ENCODE results near the gene PPP2CA. TPM values are rescaled to one million over a fixed set of nuclear protein-coding genes. Genes with fewer than 3 reads are reported as not detected.

Gene PPP2CA
- total and polyA plus RNA-seq, 10 of the 15 experiments (the other 5 are each of a cell fraction or from before 2014, with no cell fraction given) = 18.6 to 385 (median 134) TPM

DNA sequence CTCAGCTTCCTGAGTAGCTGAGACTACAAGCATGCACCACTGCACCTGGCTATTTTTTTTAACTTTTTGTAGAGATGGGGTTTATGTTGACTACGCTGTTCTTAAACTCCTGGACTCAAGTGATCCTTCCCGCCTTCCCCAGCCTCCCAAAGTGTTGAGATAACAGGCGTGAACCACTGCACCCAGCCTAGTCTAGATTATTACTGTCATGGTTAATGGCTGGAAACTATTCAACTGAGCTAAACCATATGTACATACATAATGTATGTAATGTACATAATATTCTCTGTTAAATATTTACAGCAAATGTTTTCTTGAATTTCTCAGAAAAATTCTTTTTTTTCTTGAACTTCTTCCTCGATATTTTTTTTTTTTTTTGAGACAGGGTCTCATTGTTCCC, 21.3 kb downstream of the PPP2CA start (continued):
- TF ChIP-seq, protein P1, sequence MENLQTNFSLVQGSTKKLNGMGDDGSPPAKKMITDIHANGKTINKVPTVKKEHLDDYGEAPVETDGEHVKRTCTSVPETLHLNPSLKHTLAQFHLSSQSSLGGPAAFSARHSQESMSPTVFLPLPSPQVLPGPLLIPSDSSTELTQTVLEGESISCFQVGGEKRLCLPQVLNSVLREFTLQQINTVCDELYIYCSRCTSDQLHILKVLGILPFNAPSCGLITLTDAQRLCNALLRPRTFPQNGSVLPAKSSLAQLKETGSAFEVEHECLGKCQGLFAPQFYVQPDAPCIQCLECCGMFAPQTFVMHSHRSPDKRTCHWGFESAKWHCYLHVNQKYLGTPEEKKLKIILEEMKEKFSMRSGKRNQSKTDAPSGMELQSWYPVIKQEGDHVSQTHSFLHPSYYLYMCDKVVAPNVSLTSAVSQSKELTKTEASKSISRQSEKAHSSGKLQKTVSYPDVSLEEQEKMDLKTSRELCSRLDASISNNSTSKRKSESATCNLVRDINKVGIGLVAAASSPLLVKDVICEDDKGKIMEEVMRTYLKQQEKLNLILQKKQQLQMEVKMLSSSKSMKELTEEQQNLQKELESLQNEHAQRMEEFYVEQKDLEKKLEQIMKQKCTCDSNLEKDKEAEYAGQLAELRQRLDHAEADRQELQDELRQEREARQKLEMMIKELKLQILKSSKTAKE (IDR thresholded peaks at IDR 0.05; ENCODE audit: low read depth, poor library complexity, severe bottlenecking) = no peak

DNA sequence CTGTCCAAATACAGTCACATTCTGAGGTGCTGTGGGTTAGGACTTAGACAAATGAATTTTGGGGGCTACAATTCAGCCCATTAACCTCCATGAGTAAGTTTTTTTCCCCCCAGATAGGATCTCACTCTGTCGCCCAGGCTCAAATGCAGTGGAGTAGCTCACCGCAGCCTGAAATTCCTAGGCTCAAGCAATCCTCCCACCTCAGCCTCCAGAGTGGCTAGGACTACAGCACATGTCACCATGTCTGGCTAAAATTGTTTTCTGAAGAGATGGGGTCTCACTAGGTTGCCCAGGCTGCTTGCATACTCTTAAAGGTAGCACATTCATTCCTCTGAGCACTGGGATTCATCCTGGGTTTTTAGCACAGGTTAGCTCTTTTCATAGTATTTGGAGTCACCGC, 22.2 kb downstream of the PPP2CA start:
- RAD21 ChIA-PET (ENCODE audit: unreplicated experiment) = interaction anchor here (1.2 kb wide), 1 partner anchor 17 kb away, joined by 3 read pairs; no protein-coding TSS in a partner anchor
- WGBS (ENCODE audit: insufficient coverage, insufficient replicate concordance, low lambda C conversion rate, missing lambda C conversion rate) = 98% methylated on average over 3 of the region's 3 CpGs
- Histone ChIP-seq H3K4me2 (ENCODE audit: control insufficient read depth, insufficient read depth) (no peak overlapping the region), H3K27me3 (replicated peaks in 1 of 2; ENCODE audit: control insufficient read depth in 2 of 2, insufficient read depth in 2 of 2, low read length in 1 of 2) (no peaks in the 10 kb centered on the region), H3K4me1 (ENCODE audit: control insufficient read depth, insufficient read depth, low read length) (no peaks in the 10 kb centered on the region), H3K27ac (ENCODE audit: control insufficient read depth, insufficient read depth) (no peak overlapping the region), H4K20me1 (ENCODE audit: control insufficient read depth, insufficient read depth) (peaks cover 7% of the 10 kb centered on the region; the same call in 1 of the 2 replicates), H3K9me3 (replicated peaks; ENCODE audit: control insufficient read depth, insufficient read depth, low read length) (no peaks in the 10 kb centered on the region), H3K79me2 (ENCODE audit: control insufficient read depth, insufficient read depth, low read length) (peaks cover 39% of the 10 kb centered on the region), H3K4me3 (no peak overlapping the region), H3K9ac (ENCODE audit: control insufficient read depth, insufficient read depth, low read length) (no peak overlapping the region), H2AFZ (ENCODE audit: control insufficient read depth, low read depth, low read length) (no peak overlapping the region), H3K36me3 (ENCODE audit: control insufficient read depth in 2 of 2, insufficient read depth in 2 of 2, low read length in 1 of 2) (peaks cover 10 to 37% of the 10 kb centered on the region in 2 experiments)
- SMC1A ChIA-PET (ENCODE audit: uncharacterized antibody, unreplicated experiment) = interaction anchor here (0.6 to 2.3 kb wide), 8 partner anchors 8 to 86 kb away, joined by 3 to 8 read pairs (median 4); no protein-coding TSS in a partner anchor
- DNase-seq (ENCODE audit: low read depth, low spot score) = no peak
- TF ChIP-seq NFYA (IDR thresholded peaks at IDR 0.05; ENCODE audit: borderline replicate concordance, low read depth, low read length) = no peak
- TF ChIP-seq NR2F1 (conservative IDR thresholded peaks at IDR 0.05) = no peak
- TF ChIP-seq IRF5 (IDR thresholded peaks at IDR 0.05; ENCODE audit: borderline replicate concordance) = no peak
- TF ChIP-seq, protein P2, sequence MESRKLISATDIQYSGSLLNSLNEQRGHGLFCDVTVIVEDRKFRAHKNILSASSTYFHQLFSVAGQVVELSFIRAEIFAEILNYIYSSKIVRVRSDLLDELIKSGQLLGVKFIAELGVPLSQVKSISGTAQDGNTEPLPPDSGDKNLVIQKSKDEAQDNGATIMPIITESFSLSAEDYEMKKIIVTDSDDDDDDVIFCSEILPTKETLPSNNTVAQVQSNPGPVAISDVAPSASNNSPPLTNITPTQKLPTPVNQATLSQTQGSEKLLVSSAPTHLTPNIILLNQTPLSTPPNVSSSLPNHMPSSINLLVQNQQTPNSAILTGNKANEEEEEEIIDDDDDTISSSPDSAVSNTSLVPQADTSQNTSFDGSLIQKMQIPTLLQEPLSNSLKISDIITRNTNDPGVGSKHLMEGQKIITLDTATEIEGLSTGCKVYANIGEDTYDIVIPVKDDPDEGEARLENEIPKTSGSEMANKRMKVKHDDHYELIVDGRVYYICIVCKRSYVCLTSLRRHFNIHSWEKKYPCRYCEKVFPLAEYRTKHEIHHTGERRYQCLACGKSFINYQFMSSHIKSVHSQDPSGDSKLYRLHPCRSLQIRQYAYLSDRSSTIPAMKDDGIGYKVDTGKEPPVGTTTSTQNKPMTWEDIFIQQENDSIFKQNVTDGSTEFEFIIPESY (IDR thresholded peaks at IDR 0.05) = no peak
- no peak for TF ChIP-seq SREBF2 (IDR thresholded peaks at IDR 0.05; ENCODE audit: low read length)
- TF ChIP-seq ZNF622 (IDR thresholded peaks at IDR 0.05) = no peak
- TF ChIP-seq PBX3 (IDR thresholded peaks at IDR 0.05; ENCODE audit: insufficient replicate concordance, low read depth, low read length) = no peak
- TF ChIP-seq MYC (IDR thresholded peaks at IDR 0.05; ENCODE audit: insufficient read depth, insufficient read length, insufficient replicate concordance, low read length, severe bottlenecking) = no peak
- CTCF ChIA-PET = interaction anchor here (1.2 to 1.7 kb wide), 4 partner anchors 19 to 164 kb away, joined by 3 to 5 read pairs (median 4); partner anchors contain the start of gene PPP2CA
- no peak for FAIRE-seq
- TSS peak; percentile 8 for BruUV-seq (replicated peaks)
- intact Hi-C loops (cut with micrococcal nuclease; ENCODE audit: unreplicated experiment) (no loop called here), in situ Hi-C loops (cut with MboI) (no loop called here)
- POLR2A ChIA-PET = no interaction called here
- ATAC-seq = no peak

All from GM12878 (cell line).